VCaP (cell line): ENCODE results near the gene RPS10.
"Not testable (repeated sequence)": the region's sequence is repeated elsewhere in the genome, so short reads cannot be mapped to it uniquely, and the experiment has no call there.

Experiments used
- H3K27ac ChIP-seq: fragments of 450-650 bp; 2 replicates; pipeline ENCODE4 v1.5.1; 2017
- CTCF ChIP-seq: fragments of 450-650 bp; conservative IDR thresholded peaks from 2 replicates; pipeline ENCODE4 v1.5.1; 2017; ENCODE audit warnings: mild to moderate bottlenecking, moderate library complexity

Gene RPS10

GRCh38 chr6:34412643-34413214, 13.1 kb downstream of the RPS10 start:
- no peak for TF ChIP-seq CTCF
- H3K27ac ChIP-seq: no peak overlapping the region

- no peak for TF ChIP-seq CTCF
- H3K27ac ChIP-seq: no peak overlapping the region
Observed at GRCh38 chr6:34412016-34412415, 13.9 kb downstream of the RPS10 start.

GRCh38 chr6:34407915-34408314, 18.0 kb downstream of the RPS10 start:
- H3K27ac ChIP-seq: not testable (repeated sequence)

- no peak overlapping the region for H3K27ac ChIP-seq
- no peak for TF ChIP-seq CTCF
Observed at GRCh38 chr6:34396518-34396917, 29.4 kb downstream of the RPS10 start.

GRCh38 chr6:34393966-34394305, 31.9 kb downstream of the RPS10 start:
- peak overlapping the region; percentile 98 for H3K27ac ChIP-seq

GRCh38 chr6:34393191-34393965, 32.5 kb downstream of the RPS10 start:
- no peak for TF ChIP-seq CTCF
- H3K27ac ChIP-seq: peak overlapping the region; percentile 98

More at GRCh38 chr6:34393966-34394305, 31.9 kb downstream of the RPS10 start:
- TF ChIP-seq CTCF: no peak

GRCh38 chr6:34392497-34393190, 33.2 kb downstream of the RPS10 start, which contains the start of gene NUDT3:
TSS of gene NUDT3 (minus strand) at chr6:34392669. CDS start at chr6:34392362, 307 bp downstream.
- TF ChIP-seq CTCF: peak; percentile 96

More at GRCh38 chr6:34392497-34393190, 33.2 kb downstream of the RPS10 start, which contains the start of gene NUDT3:
- H3K27ac ChIP-seq: peak within 1 kb of the TSS; percentile 98
